Keratinocyte (primary cell): ENCODE results near the gene FOXP4.

Source experiments
- EZH2 ChIP-seq: IDR thresholded peaks from one replicate; pipeline ENCODE4 v1.6.1; 2012; ENCODE audit warnings: inconsistent platforms, mild to moderate bottlenecking, low read length, moderate library complexity
- TF ChIP-seq, protein P1 (sequence below), 3 experiments: IDR thresholded peaks in 1 of 3; conservative IDR thresholded peaks in 1 of 3; optimal IDR thresholded peaks in 1 of 3; 2 replicates in 2 of 3; 3 replicates in 1 of 3; pipeline versions ENCODE3 to v1.5.1; 2011; ENCODE audit warnings: low read length in 3 of 3, mild to moderate bottlenecking in 3 of 3, moderate library complexity in 2 of 3, control low read depth in 1 of 3, inconsistent platforms in 1 of 3; ENCODE audit not compliant: insufficient read depth in 2 of 3; ENCODE audit errors: extremely low read depth in 1 of 3

DNA sequence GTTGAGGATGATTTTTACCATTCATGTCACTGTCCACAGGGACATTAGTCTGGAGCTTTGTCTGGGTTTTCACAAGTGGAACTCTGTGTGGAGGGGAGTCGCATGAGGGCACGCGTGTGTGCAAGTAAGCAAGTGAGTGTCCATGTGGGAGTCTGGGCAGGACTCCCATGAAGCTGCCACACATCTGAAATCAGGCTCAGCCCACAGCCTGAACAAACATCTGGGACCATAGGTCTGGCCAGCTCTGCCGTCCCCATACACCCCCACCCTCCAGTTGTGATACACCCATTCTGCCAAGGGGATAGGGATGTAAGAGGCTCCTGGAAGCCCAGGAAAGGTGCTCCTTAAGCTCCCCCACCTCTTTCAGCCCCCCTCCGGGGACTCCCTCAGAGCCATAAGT lies 17.1 kb upstream of the FOXP4 start:
- TF ChIP-seq, protein P1, sequence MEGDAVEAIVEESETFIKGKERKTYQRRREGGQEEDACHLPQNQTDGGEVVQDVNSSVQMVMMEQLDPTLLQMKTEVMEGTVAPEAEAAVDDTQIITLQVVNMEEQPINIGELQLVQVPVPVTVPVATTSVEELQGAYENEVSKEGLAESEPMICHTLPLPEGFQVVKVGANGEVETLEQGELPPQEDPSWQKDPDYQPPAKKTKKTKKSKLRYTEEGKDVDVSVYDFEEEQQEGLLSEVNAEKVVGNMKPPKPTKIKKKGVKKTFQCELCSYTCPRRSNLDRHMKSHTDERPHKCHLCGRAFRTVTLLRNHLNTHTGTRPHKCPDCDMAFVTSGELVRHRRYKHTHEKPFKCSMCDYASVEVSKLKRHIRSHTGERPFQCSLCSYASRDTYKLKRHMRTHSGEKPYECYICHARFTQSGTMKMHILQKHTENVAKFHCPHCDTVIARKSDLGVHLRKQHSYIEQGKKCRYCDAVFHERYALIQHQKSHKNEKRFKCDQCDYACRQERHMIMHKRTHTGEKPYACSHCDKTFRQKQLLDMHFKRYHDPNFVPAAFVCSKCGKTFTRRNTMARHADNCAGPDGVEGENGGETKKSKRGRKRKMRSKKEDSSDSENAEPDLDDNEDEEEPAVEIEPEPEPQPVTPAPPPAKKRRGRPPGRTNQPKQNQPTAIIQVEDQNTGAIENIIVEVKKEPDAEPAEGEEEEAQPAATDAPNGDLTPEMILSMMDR (optimal IDR thresholded peaks at IDR 0.05 in 1 of 3, IDR thresholded peaks at IDR 0.05 in 1 of 3, conservative IDR thresholded peaks at IDR 0.05 in 1 of 3; ENCODE audit: extremely low read depth in 1 of 3, insufficient read depth in 2 of 3, low read length in 3 of 3), result no peak
- TF ChIP-seq EZH2, result no peak
